OCI-LY7 (cell line): ENCODE measurements around the gene DLGAP1.

Experiments used
- CTCF ChIP-seq: fragments of 200-600 bp; sonication (generic); conservative IDR thresholded peaks from 2 replicates; pipeline ENCODE4 v1.5.1; 2014; ENCODE audit warnings: mild to moderate bottlenecking, antibody characterized with exemption, low read length, moderate library complexity, mixed read lengths
- EZH2phosphoT487 ChIP-seq: fragments of 200-600 bp; sonication (generic); IDR thresholded peaks from 2 replicates; pipeline ENCODE4 v1.6.1; 2018; ENCODE audit warnings: low read depth, borderline replicate concordance, mild to moderate bottlenecking, mixed run types, antibody characterized with exemption, low read length, moderate library complexity, mixed read lengths

GRCh38 chr18:3451183-3451988 is 1003.7 kb downstream of the DLGAP1 start:
- TF ChIP-seq CTCF (no peak), EZH2phosphoT487 (no peak)
